ENCODE measurements around the gene HSD17B14.

- TF ChIP-seq, protein P1, sequence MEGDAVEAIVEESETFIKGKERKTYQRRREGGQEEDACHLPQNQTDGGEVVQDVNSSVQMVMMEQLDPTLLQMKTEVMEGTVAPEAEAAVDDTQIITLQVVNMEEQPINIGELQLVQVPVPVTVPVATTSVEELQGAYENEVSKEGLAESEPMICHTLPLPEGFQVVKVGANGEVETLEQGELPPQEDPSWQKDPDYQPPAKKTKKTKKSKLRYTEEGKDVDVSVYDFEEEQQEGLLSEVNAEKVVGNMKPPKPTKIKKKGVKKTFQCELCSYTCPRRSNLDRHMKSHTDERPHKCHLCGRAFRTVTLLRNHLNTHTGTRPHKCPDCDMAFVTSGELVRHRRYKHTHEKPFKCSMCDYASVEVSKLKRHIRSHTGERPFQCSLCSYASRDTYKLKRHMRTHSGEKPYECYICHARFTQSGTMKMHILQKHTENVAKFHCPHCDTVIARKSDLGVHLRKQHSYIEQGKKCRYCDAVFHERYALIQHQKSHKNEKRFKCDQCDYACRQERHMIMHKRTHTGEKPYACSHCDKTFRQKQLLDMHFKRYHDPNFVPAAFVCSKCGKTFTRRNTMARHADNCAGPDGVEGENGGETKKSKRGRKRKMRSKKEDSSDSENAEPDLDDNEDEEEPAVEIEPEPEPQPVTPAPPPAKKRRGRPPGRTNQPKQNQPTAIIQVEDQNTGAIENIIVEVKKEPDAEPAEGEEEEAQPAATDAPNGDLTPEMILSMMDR (IDR thresholded peaks at IDR 0.05; ENCODE audit: low read depth, low read length): no peak
- no peak for TF ChIP-seq POLR2A (IDR thresholded peaks at IDR 0.05; ENCODE audit: extremely low read depth, insufficient read length)
Observed at GRCh38 chr19:48822514-48822913, 13.8 kb downstream of the HSD17B14 start.

Measured in NB4 (cell line).